ENCODE data around the gene DBNL.

The DBNL gene

DNA sequence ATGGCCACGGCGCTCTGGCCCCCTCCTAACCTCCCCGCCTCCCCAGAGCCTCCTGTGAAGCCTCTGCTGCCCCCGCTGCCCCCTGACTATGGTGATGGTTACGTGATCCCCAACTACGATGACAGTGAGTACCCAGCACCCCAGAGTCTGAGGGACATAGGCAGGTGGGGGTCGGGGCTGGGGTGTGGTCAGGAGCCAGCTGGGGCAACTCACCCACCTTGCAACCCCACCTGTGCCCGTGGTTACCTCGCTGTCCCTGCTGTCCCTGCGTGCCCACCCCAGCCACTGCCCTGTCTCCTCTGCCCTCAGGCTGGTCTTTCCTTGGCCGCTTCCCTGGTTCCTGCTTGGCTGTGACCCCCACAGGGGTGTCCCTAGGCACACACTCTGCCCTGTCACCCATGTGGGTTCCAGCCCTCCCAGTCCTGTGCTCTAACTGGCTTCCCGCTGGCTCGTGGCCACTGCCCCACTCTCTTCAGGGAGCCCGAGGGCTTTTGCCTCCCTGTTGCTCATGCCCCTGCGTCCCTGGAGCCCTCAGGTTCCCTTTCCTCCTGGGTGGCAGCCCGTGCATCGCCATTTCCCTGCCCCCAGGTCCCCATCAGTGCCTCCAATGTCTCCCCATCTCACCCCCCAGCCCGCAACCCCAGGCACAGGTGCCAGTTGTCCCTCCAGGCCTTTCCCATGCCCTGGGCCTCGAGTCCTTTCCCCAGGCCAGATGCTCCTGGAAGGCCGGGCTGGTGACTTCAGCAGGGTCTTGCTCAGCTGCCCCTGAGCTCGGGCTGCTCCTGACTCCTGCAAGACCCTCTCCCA is 63.7 kb downstream of the DBNL start:
- Mint-ChIP-seq H3K4me1 (ENCODE audit: low read depth) (peaks cover 6% of the 10 kb centered on the region), H3K27ac (no peak overlapping the region), H3K9me3 (no peaks in the 10 kb centered on the region), H3K27me3 (peaks cover 27% of the 10 kb centered on the region), H3K4me3 (no peak overlapping the region), H3K36me3 (ENCODE audit: low read depth) (no peaks in the 10 kb centered on the region)
- intact Hi-C loops (cut with micrococcal nuclease) = no loop called here

DNA sequence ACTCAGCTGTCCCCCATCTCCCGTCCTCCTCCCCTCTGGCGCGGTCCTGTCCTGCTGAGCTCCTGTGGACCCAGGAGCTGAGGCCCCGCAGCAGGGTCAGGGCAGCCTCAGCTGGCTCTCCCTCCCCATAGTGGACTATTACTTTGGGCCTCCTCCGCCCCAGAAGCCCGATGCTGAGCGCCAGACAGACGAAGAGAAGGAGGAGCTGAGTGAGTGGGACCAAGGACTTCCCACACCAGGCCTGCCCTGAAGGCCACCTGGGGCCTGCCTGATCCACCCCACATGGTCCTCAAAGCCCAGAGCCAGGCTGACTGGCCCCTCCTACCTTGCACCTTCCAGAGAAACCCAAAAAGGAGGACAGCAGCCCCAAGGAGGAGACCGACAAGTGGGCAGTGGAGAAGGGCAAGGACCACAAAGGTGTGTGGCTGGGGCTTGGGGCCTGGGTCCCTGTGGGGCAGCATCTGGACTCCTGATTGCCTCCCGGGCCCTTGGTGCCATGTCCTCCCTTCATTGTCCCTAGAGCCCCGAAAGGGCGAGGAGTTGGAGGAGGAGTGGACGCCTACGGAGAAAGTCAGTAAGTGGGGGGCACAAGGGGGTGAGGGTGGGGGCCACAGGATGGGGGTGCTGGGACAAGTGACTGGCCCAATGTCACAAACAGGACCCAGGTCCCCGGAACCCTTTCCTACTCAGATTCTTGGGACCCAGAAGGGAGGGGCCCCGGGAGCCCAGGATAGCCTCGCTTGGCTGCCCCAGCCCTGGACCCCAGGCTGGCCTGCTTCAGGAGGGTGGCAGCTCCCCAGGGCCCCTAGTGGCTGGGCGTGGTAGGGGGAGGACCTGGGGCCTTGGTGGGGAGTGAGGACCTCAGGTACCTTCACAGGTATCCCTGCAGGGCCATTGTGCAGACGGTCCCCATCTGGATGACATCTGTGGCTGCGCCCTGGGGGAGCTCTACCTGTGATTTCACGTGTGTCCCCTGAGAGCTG is 64.6 kb downstream of the DBNL start:
- no peak overlapping the region for H3K4me3 Mint-ChIP-seq
- H3K27me3 Mint-ChIP-seq = peaks cover 19% of the 10 kb centered on the region
- peaks cover 5% of the 10 kb centered on the region for H3K36me3 Mint-ChIP-seq (ENCODE audit: low read depth)
- intact Hi-C loops (cut with micrococcal nuclease) = no loop called here
- H3K4me1 Mint-ChIP-seq (ENCODE audit: low read depth) = peaks cover 6% of the 10 kb centered on the region
- H3K9me3 Mint-ChIP-seq = no peaks in the 10 kb centered on the region
- no peak overlapping the region for H3K27ac Mint-ChIP-seq

DNA sequence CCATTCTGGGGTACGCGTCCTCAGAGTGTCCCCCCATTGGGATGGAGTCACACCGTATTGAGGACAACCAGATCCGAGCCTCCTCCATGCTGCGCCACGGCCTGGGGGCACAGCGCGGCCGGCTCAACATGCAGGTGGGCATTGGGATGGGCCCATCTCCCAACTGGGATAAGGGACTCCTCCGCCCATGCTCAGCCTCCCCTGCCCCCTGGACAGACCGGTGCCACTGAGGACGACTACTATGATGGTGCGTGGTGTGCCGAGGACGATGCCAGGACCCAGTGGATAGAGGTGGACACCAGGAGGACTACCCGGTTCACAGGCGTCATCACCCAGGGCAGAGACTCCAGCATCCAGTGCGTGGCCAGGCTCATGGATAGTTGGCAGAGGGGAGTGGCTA is 65.5 kb downstream of the DBNL start:
- Mint-ChIP-seq H3K9me3 (no peaks in the 10 kb centered on the region), H3K27ac (no peak overlapping the region), H3K4me3 (no peak overlapping the region), H3K36me3 (ENCODE audit: low read depth) (peaks cover 14% of the 10 kb centered on the region), H3K27me3 (peaks cover 14% of the 10 kb centered on the region), H3K4me1 (ENCODE audit: low read depth) (peaks cover 6% of the 10 kb centered on the region)
- intact Hi-C loops (cut with micrococcal nuclease) = no loop called here

DNA sequence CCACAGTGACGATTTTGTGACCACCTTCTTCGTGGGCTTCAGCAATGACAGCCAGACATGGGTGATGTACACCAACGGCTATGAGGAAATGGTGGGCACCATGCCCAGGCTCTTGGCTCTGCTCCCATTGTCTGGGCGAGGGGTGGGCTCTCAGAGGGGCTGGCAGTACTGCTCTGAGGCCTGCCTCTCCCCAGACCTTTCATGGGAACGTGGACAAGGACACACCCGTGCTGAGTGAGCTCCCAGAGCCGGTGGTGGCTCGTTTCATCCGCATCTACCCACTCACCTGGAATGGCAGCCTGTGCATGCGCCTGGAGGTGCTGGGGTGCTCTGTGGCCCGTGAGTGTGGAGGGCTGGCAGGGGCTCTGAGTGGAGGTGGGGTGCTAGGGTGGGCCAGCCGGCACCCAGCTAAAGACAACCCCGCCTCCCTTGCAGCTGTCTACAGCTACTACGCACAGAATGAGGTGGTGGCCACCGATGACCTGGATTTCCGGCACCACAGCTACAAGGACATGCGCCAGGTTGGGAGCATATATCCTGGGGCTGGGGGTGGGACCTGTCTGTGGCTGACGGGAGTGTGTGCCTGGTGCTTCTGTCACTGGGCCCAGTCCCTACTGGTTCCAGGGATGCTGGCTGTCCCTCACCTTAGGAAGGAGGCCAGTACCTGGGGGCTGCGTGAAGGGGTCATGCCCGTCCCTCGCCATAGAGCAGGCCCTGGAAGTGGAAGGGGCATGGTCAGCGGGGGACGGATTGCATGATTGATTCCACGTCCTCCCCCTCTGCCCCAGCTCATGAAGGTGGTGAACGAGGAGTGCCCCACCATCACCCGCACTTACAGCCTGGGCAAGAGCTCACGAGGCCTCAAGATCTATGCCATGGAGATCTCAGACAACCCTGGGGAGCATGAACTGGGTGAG is 66.5 kb downstream of the DBNL start:
- Mint-ChIP-seq H3K27ac (no peak overlapping the region), H3K27me3 (peaks cover 4% of the 10 kb centered on the region), H3K4me1 (ENCODE audit: low read depth) (peaks cover under 1% of the 10 kb centered on the region), H3K9me3 (no peaks in the 10 kb centered on the region), H3K36me3 (ENCODE audit: low read depth) (peaks cover 24% of the 10 kb centered on the region), H3K4me3 (no peak overlapping the region)
- intact Hi-C loops (cut with micrococcal nuclease) = no loop called here

Data from dendritic cell treated with granulocyte-macrophage colony-stimulating factor and Interleukin-4, amounts not matched to agents 40 ng/mL and 50 ng/mL, for 4 days (primary cell).